ENCODE measurements around the gene CDH4. TPM values are rescaled to one million over a fixed set of nuclear protein-coding genes. Genes with fewer than 3 reads are reported as not detected.

Gene CDH4
- total RNA-seq, 4 donors from 2014 or later: 0.13 to 0.38 (median 0.21) TPM; not detected in 1

DNA sequence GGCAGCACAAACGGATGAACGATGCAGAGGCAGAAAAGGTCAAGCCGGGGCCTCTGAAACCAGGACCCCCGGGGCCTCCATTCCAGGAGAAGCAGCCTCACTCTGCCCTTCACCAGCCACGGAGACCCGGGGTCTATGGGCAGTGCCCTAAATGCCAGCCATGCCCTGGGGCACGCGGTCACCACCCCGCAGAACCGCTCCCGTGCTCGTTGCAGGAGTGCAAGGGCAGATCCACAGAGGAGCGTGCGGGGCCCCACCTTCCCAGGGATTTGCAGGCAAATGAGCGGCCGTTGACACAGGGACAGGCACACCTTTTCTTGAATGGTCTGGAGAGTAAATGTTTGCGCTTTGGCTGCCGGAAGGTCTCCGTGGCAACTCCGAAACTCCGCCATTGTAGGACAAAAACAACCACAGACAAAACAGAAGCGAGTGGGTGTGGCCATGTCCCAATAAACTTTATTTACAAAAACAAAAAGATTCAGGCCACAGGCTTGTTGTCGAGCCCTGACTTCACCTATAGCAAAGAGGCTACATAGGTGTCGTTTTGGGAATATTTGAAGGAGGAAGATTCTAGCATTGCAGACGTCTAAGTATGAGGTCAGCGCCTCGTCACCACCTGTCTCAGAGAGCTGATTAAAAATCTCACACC is 650.3 kb downstream of the CDH4 start:
- Histone ChIP-seq H3K36me3 (no peaks in the 10 kb centered on the region), H3K27me3 (peaks cover 0 to 72% (median 0%) of the 10 kb centered on the region in 4 donors), H3K9me3 (no peaks in the 10 kb centered on the region), H3K4me3 (no peak overlapping the region), H3K27ac (no peak overlapping the region), H3K4me1 (peaks cover 0 to 6% (median 0%) of the 10 kb centered on the region in 3 donors)
- intact Hi-C loops (cut with DNase I): no loop called here
- 43 to 56% methylated on average over 11 to 14 of the region's 27 CpGs for WGBS, 2 donors
- TF ChIP-seq, protein P1, sequence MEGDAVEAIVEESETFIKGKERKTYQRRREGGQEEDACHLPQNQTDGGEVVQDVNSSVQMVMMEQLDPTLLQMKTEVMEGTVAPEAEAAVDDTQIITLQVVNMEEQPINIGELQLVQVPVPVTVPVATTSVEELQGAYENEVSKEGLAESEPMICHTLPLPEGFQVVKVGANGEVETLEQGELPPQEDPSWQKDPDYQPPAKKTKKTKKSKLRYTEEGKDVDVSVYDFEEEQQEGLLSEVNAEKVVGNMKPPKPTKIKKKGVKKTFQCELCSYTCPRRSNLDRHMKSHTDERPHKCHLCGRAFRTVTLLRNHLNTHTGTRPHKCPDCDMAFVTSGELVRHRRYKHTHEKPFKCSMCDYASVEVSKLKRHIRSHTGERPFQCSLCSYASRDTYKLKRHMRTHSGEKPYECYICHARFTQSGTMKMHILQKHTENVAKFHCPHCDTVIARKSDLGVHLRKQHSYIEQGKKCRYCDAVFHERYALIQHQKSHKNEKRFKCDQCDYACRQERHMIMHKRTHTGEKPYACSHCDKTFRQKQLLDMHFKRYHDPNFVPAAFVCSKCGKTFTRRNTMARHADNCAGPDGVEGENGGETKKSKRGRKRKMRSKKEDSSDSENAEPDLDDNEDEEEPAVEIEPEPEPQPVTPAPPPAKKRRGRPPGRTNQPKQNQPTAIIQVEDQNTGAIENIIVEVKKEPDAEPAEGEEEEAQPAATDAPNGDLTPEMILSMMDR (IDR thresholded peaks at IDR 0.05): no peak
- no peak for TF ChIP-seq POLR2A (IDR thresholded peaks at IDR 0.05)
- DNase-seq: no peak

DNA sequence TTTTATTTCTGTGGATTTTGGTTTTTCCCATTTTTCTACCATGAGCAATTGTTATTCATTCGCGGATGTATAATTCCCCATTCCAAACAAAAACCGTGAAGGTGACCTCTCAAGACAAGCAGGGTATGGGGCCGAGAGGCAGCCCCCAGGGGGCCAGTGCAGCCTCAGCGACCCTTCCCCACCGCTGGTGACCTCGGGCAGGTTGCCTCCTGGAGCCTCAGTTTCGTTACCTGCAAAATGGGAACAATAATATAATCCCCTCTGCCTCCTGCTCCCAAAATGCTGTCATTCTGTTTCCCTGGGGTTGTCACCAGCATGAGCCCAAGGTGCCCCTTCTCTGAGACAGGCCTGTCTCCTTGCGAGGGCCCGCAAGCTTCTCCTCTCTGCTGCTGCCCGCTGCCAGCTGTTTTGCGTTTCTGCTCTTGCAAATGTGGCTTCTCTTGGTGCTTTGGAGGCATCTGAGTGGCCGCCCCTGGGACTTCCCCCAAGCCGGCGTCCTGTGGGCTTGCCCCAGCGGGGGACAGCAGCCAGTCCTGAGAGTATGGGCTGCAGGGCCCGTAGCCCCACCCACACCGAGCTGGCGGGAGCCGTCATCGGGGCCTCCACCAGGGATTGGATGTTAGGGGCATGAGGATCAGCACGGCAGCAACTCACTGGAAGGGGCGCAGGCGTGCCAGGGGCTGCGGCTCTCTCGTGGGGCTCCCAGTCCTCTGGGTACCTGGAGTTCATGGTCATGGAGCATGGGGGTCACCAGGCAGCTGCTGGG is 651.7 kb downstream of the CDH4 start:
- peaks cover 0 to 6% (median 0%) of the 10 kb centered on the region in 3 donors for H3K4me1 ChIP-seq
- TF ChIP-seq POLR2A (IDR thresholded peaks at IDR 0.05): no peak
- TF ChIP-seq, protein P1 (IDR thresholded peaks at IDR 0.05): no peak
- H3K27ac ChIP-seq: no peak overlapping the region
- no peaks in the 10 kb centered on the region for H3K36me3 ChIP-seq
- peaks cover 0 to 64% (median 0%) of the 10 kb centered on the region in 4 donors for H3K27me3 ChIP-seq
- WGBS, 2 donors: 80 to 83% methylated on average over 11 to 16 of the region's 26 CpGs
- intact Hi-C loops (cut with DNase I): no loop called here
- DNase-seq: no peak
- H3K4me3 ChIP-seq: no peak overlapping the region
- no peaks in the 10 kb centered on the region for H3K9me3 ChIP-seq

DNA sequence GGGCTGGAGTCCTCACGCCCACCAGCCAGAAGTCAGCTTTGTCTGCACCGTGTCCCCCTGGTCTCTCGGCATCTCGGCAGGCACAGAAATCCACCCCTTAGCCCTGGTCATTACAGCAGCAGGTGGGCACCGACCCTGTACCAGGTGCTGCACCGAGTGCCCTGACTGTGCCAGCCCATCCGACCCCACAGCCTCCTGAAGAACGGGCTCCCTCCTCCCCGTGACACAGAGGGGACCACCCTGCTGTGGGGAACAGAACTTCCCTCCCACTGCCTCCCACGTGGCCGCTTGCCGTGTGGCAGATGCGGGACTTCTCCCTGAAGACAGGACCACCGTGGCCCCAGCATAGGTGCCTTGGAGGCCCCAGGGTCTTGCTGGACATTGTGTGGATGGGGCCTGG is 652.4 kb downstream of the CDH4 start:
- 67% methylated on average over 5 of the region's 14 CpGs; no CpG with 5 or more reads in 1 of the 2 donors for WGBS, 2 donors
- TF ChIP-seq POLR2A (IDR thresholded peaks at IDR 0.05): no peak
- TF ChIP-seq, protein P1 (IDR thresholded peaks at IDR 0.05): no peak
- no peak for DNase-seq
- no peak overlapping the region for H3K4me3 ChIP-seq
- H3K36me3 ChIP-seq: no peaks in the 10 kb centered on the region
- H3K4me1 ChIP-seq: peaks cover 0 to 6% (median 0%) of the 10 kb centered on the region in 3 donors
- no peaks in the 10 kb centered on the region for H3K9me3 ChIP-seq
- intact Hi-C loops (cut with DNase I): no loop called here
- H3K27me3 ChIP-seq: peaks cover 0 to 66% (median 0%) of the 10 kb centered on the region in 4 donors
- H3K27ac ChIP-seq: no peak overlapping the region

DNA sequence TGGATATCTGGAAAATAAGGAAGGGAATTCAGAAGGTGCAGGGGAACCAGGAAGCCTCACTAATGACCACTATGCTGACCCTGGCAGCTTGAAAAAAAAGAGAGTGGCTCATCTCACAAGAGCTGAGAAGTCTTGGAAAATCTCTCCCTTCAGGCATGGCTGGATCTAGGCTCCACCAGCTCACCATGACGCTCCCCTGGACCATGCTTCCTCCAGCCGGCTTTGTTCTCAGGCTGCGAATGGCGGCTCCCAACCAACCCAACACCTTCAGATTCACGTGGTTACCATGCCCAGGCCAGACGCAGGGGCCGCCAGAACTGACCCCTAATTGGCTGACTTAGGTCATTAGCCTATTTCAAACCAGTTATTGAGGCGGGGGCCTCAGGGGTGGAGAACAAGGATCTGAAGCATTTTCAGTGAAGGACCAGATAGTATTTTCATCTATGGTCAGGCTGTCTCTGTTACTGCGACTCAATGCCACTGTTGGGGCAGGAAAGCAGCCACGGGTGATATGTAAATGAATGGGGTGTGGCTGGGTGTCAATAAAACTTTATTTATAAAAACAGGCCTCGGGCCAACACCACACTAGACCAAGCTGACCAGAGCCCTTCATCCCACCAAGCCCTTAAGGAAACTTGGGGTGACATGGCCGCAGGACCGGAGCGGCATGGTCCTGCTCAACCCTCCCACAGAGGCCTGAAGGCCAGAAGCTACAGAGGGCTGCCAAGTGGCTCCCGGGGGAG is 653.9 kb downstream of the CDH4 start:
- Histone ChIP-seq H3K27ac (no peak overlapping the region), H3K4me3 (no peak overlapping the region), H3K9me3 (no peaks in the 10 kb centered on the region), H3K36me3 (no peaks in the 10 kb centered on the region), H3K27me3 (peaks cover 0 to 56% (median 0%) of the 10 kb centered on the region in 4 donors), H3K4me1 (peaks cover 0 to 6% (median 0%) of the 10 kb centered on the region in 3 donors)
- intact Hi-C loops (cut with DNase I): no loop called here
- DNase-seq: no peak
- WGBS, 2 donors: 77 to 97% methylated on average over 6 to 7 of the region's 15 CpGs
- TF ChIP-seq, protein P1 (IDR thresholded peaks at IDR 0.05): no peak
- no peak for TF ChIP-seq POLR2A (IDR thresholded peaks at IDR 0.05)
